Measurements from ENCODE around the gene MAPK10.

The MAPK10 gene

DNA sequence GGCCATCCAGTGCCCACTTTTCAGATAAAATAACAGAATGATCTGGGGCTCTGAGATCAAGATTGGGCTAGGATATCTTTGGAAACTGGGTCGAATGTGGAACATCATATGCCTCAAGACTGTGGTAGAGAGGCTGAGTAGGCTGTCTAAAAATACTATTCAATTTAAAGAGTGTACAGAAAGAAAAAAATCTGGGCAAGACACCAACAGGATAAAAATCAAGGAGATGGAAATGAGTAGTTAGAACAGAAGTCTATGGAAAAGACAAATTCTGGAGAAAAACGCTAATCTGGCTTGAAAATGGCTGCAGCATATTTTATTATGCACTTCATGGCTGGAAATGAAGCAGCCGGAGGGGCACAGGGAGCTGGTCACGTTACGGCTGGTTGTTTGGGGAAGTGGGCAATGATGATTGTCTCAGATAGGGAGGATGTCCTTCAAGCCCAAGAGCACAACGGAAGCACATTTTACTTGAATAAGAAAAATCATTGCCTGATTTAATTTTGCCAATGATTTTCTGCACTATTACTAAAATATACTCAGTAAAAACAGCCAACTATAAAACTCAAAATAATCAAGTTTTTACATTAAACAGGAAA is 27.1 kb upstream of the MAPK10 start:
- Histone ChIP-seq H3K27ac (no peak overlapping the region), H4K20me1 (ENCODE audit: insufficient read depth) (no peaks in the 10 kb centered on the region), H3K79me2 (ENCODE audit: insufficient read depth, low read depth) (no peaks in the 10 kb centered on the region), H3K36me3 (ENCODE audit: insufficient read depth) (no peaks in the 10 kb centered on the region), H3K4me1 (ENCODE audit: low read depth, poor library complexity, severe bottlenecking) (no peaks in the 10 kb centered on the region), H3K9ac (no peak overlapping the region), H3K27me3 (ENCODE audit: insufficient read depth, low read depth) (no peaks in the 10 kb centered on the region), H3K4me2 (no peak overlapping the region), H3K4me3 (IDR thresholded peaks at IDR 0.05; ENCODE audit: insufficient read depth, low read depth, low read length) (no peak overlapping the region), H2AFZ (ENCODE audit: low read depth) (no peak overlapping the region)
- TF ChIP-seq, protein P1, sequence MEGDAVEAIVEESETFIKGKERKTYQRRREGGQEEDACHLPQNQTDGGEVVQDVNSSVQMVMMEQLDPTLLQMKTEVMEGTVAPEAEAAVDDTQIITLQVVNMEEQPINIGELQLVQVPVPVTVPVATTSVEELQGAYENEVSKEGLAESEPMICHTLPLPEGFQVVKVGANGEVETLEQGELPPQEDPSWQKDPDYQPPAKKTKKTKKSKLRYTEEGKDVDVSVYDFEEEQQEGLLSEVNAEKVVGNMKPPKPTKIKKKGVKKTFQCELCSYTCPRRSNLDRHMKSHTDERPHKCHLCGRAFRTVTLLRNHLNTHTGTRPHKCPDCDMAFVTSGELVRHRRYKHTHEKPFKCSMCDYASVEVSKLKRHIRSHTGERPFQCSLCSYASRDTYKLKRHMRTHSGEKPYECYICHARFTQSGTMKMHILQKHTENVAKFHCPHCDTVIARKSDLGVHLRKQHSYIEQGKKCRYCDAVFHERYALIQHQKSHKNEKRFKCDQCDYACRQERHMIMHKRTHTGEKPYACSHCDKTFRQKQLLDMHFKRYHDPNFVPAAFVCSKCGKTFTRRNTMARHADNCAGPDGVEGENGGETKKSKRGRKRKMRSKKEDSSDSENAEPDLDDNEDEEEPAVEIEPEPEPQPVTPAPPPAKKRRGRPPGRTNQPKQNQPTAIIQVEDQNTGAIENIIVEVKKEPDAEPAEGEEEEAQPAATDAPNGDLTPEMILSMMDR (conservative IDR thresholded peaks at IDR 0.05; ENCODE audit: low read depth, low read length): no peak

DNA sequence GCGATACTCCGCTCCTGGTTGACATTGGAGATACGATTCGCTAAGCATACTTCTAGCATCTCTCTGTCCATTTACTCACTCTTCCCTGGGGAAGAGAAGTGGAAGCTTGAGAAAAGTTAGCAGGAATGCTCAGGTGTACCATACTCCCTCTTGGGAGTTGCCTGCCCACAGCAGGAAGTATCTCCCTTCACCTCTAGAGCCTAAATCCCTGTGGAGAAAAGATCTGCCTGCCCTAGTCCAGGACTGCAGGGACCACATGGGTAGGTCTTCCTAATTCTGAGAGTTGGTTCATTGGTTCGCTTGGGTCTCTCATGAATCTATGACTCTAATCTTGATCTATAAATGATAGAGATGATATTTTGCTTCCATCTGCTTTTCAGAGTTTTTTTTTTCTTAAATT is 26.3 kb upstream of the MAPK10 start:
- Histone ChIP-seq H3K4me1 (ENCODE audit: low read depth, poor library complexity, severe bottlenecking) (no peaks in the 10 kb centered on the region), H3K79me2 (ENCODE audit: insufficient read depth, low read depth) (no peaks in the 10 kb centered on the region), H3K9ac (no peak overlapping the region), H3K36me3 (ENCODE audit: insufficient read depth) (no peaks in the 10 kb centered on the region), H3K27ac (no peak overlapping the region), H3K4me3 (IDR thresholded peaks at IDR 0.05; ENCODE audit: insufficient read depth, low read depth, low read length) (no peak overlapping the region), H3K27me3 (ENCODE audit: insufficient read depth, low read depth) (no peaks in the 10 kb centered on the region), H3K4me2 (no peak overlapping the region), H4K20me1 (ENCODE audit: insufficient read depth) (no peaks in the 10 kb centered on the region), H2AFZ (ENCODE audit: low read depth) (no peak overlapping the region)
- TF ChIP-seq, protein P1 (conservative IDR thresholded peaks at IDR 0.05; ENCODE audit: low read depth, low read length): no peak

DNA sequence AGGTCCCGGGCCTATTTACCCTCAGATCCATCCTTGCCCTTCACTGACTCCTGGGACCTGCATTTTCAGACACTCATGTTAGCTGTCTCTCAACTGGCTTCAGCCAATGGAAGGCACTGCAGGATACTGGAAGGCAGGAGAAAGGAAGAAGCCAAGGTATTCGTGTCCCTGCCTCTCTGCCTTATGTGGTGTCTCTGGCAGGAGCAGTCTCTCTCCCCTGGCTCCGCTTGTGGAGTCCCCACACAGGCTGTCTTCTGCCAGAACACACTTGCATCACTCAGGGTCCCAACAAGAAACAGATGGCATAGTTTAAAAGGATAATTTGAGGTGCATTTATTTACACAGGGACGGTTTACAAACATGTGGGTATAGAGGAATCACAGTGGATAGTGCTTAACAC is 21.6 kb upstream of the MAPK10 start:
- no peak overlapping the region for H3K27ac ChIP-seq
- H3K79me2 ChIP-seq (ENCODE audit: insufficient read depth, low read depth): no peaks in the 10 kb centered on the region
- H3K4me3 ChIP-seq (IDR thresholded peaks at IDR 0.05; ENCODE audit: insufficient read depth, low read depth, low read length): no peak overlapping the region
- H2AFZ ChIP-seq (ENCODE audit: low read depth): no peak overlapping the region
- H4K20me1 ChIP-seq (ENCODE audit: insufficient read depth): no peaks in the 10 kb centered on the region
- H3K4me1 ChIP-seq (ENCODE audit: low read depth, poor library complexity, severe bottlenecking): peaks cover 14% of the 10 kb centered on the region
- no peaks in the 10 kb centered on the region for H3K27me3 ChIP-seq (ENCODE audit: insufficient read depth, low read depth)
- TF ChIP-seq, protein P1 (conservative IDR thresholded peaks at IDR 0.05; ENCODE audit: low read depth, low read length): no peak
- no peak overlapping the region for H3K9ac ChIP-seq
- H3K36me3 ChIP-seq (ENCODE audit: insufficient read depth): no peaks in the 10 kb centered on the region
- no peak overlapping the region for H3K4me2 ChIP-seq

DNA sequence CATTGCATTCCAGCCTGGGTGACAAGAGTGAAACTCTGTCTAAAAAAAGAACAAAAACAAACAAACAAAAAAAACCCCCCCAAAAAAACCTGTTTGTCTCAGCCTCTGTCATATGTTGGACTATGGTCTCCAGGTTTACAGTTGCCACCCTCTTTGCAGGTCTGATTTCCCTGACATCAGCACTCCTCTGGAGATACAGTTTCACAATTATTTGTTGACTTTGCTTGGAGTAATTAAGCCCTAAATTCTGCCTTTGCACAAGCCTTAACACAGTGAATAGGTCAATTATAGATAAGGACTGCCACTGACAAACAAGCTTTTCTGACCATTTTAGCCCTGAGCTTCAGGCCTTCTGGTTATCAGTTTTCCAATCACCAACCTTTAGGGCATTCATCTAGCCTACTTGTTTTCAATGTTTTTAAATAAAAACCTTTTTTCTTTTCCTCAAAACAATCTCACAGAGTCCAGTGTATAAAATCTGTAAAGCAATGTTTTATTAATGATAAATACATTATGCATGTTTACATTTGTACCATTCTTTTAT is 20.4 kb upstream of the MAPK10 start:
- Histone ChIP-seq H3K9ac (no peak overlapping the region), H3K4me2 (peak overlapping the region; percentile 14; the same call in 1 of the 2 replicates), H3K79me2 (ENCODE audit: insufficient read depth, low read depth) (no peaks in the 10 kb centered on the region), H3K27ac (peak overlapping the region; percentile 26; the same call in 1 of the 2 replicates), H3K4me3 (IDR thresholded peaks at IDR 0.05; ENCODE audit: insufficient read depth, low read depth, low read length) (no peak overlapping the region), H4K20me1 (ENCODE audit: insufficient read depth) (no peaks in the 10 kb centered on the region), H3K27me3 (ENCODE audit: insufficient read depth, low read depth) (no peaks in the 10 kb centered on the region), H3K4me1 (ENCODE audit: low read depth, poor library complexity, severe bottlenecking) (peaks cover 14% of the 10 kb centered on the region), H3K36me3 (ENCODE audit: insufficient read depth) (no peaks in the 10 kb centered on the region), H2AFZ (ENCODE audit: low read depth) (no peak overlapping the region)
- TF ChIP-seq, protein P1 (conservative IDR thresholded peaks at IDR 0.05; ENCODE audit: low read depth, low read length): no peak
